AG08396 (cell line): ENCODE measurements around the gene CLEC19A.
"Not testable (repeated sequence)": the region's sequence is repeated elsewhere in the genome, so short reads cannot be mapped to it uniquely, and the experiment has no call there.

Experiments
- DNase-seq: peaks from one replicate; pipeline ENCODE4 v3.0.0; 2012; ENCODE audit warnings: low spot score, mixed read lengths

Gene CLEC19A

GRCh38 chr16:19286827-19287226, 1.3 kb downstream of the CLEC19A start:
- DNase-seq, result no peak

- no peak for DNase-seq
These were observed 1.7 kb downstream of the CLEC19A start for GRCh38 chr16:19287241-19287640.

- no peak for DNase-seq
These were observed 3.6 kb downstream of the CLEC19A start for GRCh38 chr16:19288872-19289799.

- no peak for DNase-seq
These were observed 4.4 kb downstream of the CLEC19A start for GRCh38 chr16:19289811-19290485.

- no peak for DNase-seq
These were observed 5.3 kb downstream of the CLEC19A start for GRCh38 chr16:19290860-19291259.

GRCh38 chr16:19291475-19291874, 5.9 kb downstream of the CLEC19A start:
- no peak for DNase-seq

GRCh38 chr16:19292186-19292585, 6.7 kb downstream of the CLEC19A start:
- DNase-seq, result no peak

GRCh38 chr16:19294156-19294649, 8.7 kb downstream of the CLEC19A start:
- no peak for DNase-seq

- no peak for DNase-seq
These were observed 9.9 kb downstream of the CLEC19A start for GRCh38 chr16:19295393-19295792.

- no peak for DNase-seq
These were observed 11.9 kb downstream of the CLEC19A start for GRCh38 chr16:19297454-19297853.

- DNase-seq, result no peak
These were observed 14.0 kb downstream of the CLEC19A start for GRCh38 chr16:19299565-19299964.

- DNase-seq, result no peak
These were observed 16.4 kb downstream of the CLEC19A start for GRCh38 chr16:19301931-19302330.

GRCh38 chr16:19304750-19305149, 19.2 kb downstream of the CLEC19A start:
- DNase-seq, result no peak

GRCh38 chr16:19305443-19305842, 19.9 kb downstream of the CLEC19A start:
- DNase-seq, result no peak

- DNase-seq, result no peak
These were observed 22.2 kb downstream of the CLEC19A start for GRCh38 chr16:19307587-19308241.

- no peak for DNase-seq
These were observed 22.9 kb downstream of the CLEC19A start for GRCh38 chr16:19308392-19308791.

- DNase-seq, result no peak
These were observed 23.6 kb downstream of the CLEC19A start for GRCh38 chr16:19309178-19309577.

GRCh38 chr16:19314718-19315425, 29.3 kb downstream of the CLEC19A start:
- DNase-seq, result no peak

- DNase-seq, result no peak
These were observed 30.4 kb downstream of the CLEC19A start for GRCh38 chr16:19315889-19316433.

- DNase-seq, result no peak
These were observed 31.3 kb downstream of the CLEC19A start for GRCh38 chr16:19316846-19317245.

- DNase-seq, result not testable (repeated sequence)
These were observed 35.7 kb downstream of the CLEC19A start for GRCh38 chr16:19321186-19321585.

GRCh38 chr16:19323596-19323995, 38.1 kb downstream of the CLEC19A start:
- DNase-seq, result no peak
